ENCODE data around the gene RNF223.

DNA sequence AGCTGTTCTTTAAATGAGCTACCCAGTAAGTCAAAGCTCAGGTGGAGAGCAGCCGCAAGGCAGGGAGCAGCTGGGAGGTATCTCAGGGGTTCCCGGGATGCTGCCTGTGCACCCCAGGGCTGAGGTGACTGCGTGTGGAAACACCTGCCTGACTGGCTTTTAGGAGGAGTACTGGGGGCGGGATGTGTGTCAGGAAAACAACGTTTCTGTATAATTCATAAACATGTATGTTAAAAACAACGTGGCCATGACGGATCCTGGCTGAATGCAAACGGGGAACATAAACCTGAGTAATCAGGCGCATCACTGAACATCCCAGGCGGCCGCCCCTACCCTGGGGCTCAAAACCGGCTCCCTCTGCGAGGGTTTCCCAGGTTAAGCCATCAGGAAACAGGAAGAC, 40.3 kb upstream of the RNF223 start:
- TF ChIP-seq CTCF (IDR thresholded peaks at IDR 0.05) = no peak
- TF ChIP-seq EZH2phosphoT487 (IDR thresholded peaks at IDR 0.05) = no peak
- no peak for TF ChIP-seq EZH2 (IDR thresholded peaks at IDR 0.05)

Measured in neural progenitor cell (in vitro differentiated cells).